ENCODE results near the gene MBP. TPM values are rescaled to one million over a fixed set of nuclear protein-coding genes. Genes with fewer than 3 reads are reported as not detected.

Gene MBP
- total and polyA plus RNA-seq, 2 of the 4 experiments (the other 2 are of a cell fraction), result 0.72 to 0.90 TPM

DNA sequence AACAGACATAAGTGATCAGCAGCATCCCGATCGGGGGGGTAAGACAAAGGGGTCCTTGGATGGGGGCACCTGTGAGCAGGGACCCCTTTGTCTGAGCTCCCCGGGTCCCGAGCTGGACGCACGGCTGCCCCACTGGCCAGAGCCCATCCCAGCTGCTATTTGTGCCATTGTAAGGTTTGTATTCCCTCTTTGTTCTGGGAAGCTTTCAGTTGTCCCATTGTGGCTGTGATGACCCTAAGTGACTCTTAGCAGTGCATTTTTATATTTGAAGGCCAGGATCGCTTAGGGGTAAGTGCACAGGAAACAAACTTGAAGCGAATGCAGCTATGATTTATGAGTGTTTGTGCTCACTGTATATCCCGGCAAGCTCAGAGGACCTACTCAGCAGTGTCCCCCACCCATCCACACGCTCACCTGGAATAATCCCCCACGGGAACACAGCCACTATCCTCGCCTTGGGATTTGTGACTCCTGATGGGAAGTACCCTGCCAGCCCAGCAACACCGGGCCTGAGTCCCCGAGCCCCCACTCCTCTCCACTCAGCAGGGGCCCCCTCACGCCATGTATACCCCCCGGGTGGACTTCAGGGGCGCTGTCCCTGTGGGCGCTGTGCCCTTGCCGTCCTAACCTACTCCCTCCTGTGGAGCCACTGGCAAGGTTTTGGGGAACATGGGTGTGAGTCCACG is 80.1 kb downstream of the MBP start:
- no TSS peak for BruUV-seq (replicated peaks)

More for the DNA sequence above, 80.1 kb downstream of the MBP start:
- Histone ChIP-seq H3K4me3 (ENCODE audit: insufficient read depth, low read depth, low read length) (no peak overlapping the region), H3K56ac (ENCODE audit: extremely low read depth, insufficient read depth, low read length) (no peak overlapping the region), H4K20me1 (ENCODE audit: insufficient read depth, low read length) (no peaks in the 10 kb centered on the region), H2BK5ac (ENCODE audit: low read depth, low read length, poor library complexity, severe bottlenecking) (no peak overlapping the region), H2BK120ac (ENCODE audit: low read depth, low read length) (no peak overlapping the region), H3K4ac (ENCODE audit: low read depth, low read length) (no peak overlapping the region; the same call in 1 of the 2 replicates), H3K4me1 (ENCODE audit: control insufficient read depth, insufficient read depth, low read length) (peaks cover 19% of the 10 kb centered on the region), H3K9ac (ENCODE audit: low read depth, low read length) (no peak overlapping the region), H2AFZ (replicated peaks; ENCODE audit: low read length, poor library complexity) (no peak overlapping the region), H4K91ac (ENCODE audit: insufficient read depth, low read depth, low read length) (no peak overlapping the region), H2AK5ac (ENCODE audit: low read depth, low read length) (no peak overlapping the region), H2BK15ac (ENCODE audit: low read depth, low read length) (no peak overlapping the region), H3K27ac (ENCODE audit: insufficient read depth, low read length) (no peak overlapping the region), H3K14ac (replicated peaks; ENCODE audit: low read depth, low read length) (no peak overlapping the region), H3K36me3 (ENCODE audit: control insufficient read depth, insufficient read depth, low read length) (no peaks in the 10 kb centered on the region), H3K4me2 (ENCODE audit: low read depth, low read length) (no peak overlapping the region), H2AK9ac (replicated peaks; ENCODE audit: low read depth, low read length, poor library complexity) (peak overlapping the region; percentile 29), H3K27me3 (ENCODE audit: control insufficient read depth, insufficient read depth, low read length) (no peaks in the 10 kb centered on the region), H4K8ac (ENCODE audit: low read depth in 2 of 2, low read length in 2 of 2) (no peak overlapping the region), H4K5ac (ENCODE audit: low read depth, low read length) (no peak overlapping the region), H3K23ac (ENCODE audit: low read depth, low read length) (no peak overlapping the region), H3K9me1 (ENCODE audit: insufficient read depth, low read length) (peaks cover 16% of the 10 kb centered on the region), H3K79me1 (ENCODE audit: low read depth in 1 of 2, low read length in 2 of 2) (no peaks in the 10 kb centered on the region; a peak in 1 of 4 replicates), H3K9me3 (ENCODE audit: control insufficient read depth, insufficient read depth, low read length) (no peaks in the 10 kb centered on the region), H3K18ac (ENCODE audit: low read depth, low read length) (no peak overlapping the region), H2BK20ac (ENCODE audit: low read depth, low read length) (no peak overlapping the region)
- intact Hi-C loops (cut with micrococcal nuclease) (no loop called here), in situ Hi-C loops (cut with MboI; ENCODE audit: low sequenced_read_pairs) (no loop called here), dilution Hi-C loops (cut with HindIII; ENCODE audit: low sequenced_read_pairs, unreplicated experiment) (no loop called here)
- CTCF ChIA-PET, result no interaction called here
- DNase-seq (no peak), ATAC-seq (ENCODE audit: low read depth) (no peak)
- TF ChIP-seq CHD1 (IDR thresholded peaks at IDR 0.05; ENCODE audit: low read depth, low read length), result no peak
- TF ChIP-seq, protein P1, sequence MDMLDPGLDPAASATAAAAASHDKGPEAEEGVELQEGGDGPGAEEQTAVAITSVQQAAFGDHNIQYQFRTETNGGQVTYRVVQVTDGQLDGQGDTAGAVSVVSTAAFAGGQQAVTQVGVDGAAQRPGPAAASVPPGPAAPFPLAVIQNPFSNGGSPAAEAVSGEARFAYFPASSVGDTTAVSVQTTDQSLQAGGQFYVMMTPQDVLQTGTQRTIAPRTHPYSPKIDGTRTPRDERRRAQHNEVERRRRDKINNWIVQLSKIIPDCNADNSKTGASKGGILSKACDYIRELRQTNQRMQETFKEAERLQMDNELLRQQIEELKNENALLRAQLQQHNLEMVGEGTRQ (IDR thresholded peaks at IDR 0.05; ENCODE audit: low read depth, low read length), result no peak
- no peak for TF ChIP-seq FOS (IDR thresholded peaks at IDR 0.05; ENCODE audit: low read depth, low read length)
- no peak for TF ChIP-seq RAD21 (IDR thresholded peaks at IDR 0.05; ENCODE audit: low read length)
- TF ChIP-seq SMC3 (IDR thresholded peaks at IDR 0.05; ENCODE audit: low read depth, low read length), result no peak
- TF ChIP-seq MAZ (IDR thresholded peaks at IDR 0.05; ENCODE audit: borderline replicate concordance, low read depth, low read length), result no peak
- TF ChIP-seq, protein P2, sequence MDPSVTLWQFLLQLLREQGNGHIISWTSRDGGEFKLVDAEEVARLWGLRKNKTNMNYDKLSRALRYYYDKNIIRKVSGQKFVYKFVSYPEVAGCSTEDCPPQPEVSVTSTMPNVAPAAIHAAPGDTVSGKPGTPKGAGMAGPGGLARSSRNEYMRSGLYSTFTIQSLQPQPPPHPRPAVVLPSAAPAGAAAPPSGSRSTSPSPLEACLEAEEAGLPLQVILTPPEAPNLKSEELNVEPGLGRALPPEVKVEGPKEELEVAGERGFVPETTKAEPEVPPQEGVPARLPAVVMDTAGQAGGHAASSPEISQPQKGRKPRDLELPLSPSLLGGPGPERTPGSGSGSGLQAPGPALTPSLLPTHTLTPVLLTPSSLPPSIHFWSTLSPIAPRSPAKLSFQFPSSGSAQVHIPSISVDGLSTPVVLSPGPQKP (IDR thresholded peaks at IDR 0.05; ENCODE audit: borderline replicate concordance, low read depth, low read length), result no peak
- TF ChIP-seq MAFK (IDR thresholded peaks at IDR 0.05; ENCODE audit: low read depth, low read length), result no peak
- no peak for TF ChIP-seq RCOR1 (IDR thresholded peaks at IDR 0.05; ENCODE audit: insufficient replicate concordance, low read length)
- TF ChIP-seq MXI1 (IDR thresholded peaks at IDR 0.05; ENCODE audit: borderline replicate concordance, low read depth, low read length), result no peak
- 100% methylated on average over 2 of the region's 20 CpGs; no CpG with 5 or more reads in 1 of the 2 experiments for WGBS, 2 experiments (ENCODE audit: extremely low coverage in 2 of 2, insufficient read length in 1 of 2)
- POLR2A ChIA-PET (ENCODE audit: unreplicated experiment), result no interaction called here

Measured in IMR-90 (cell line).